Muscle layer of colon (tissue), 2 donors: Measurements from ENCODE around the gene LGALS3.
A peak's percentile ranks its signal among the peaks of the same experiment; 100 is the strongest.

Experiments
- H3K27ac ChIP-seq: one replicate; pipeline ENCODE4 v1.7.0; 2013; ENCODE audit warnings: low read depth, mild to moderate bottlenecking, low read length, moderate library complexity
- H3K27me3 ChIP-seq, 2 donors: one replicate each; pipeline ENCODE4 v1.7.0; 2013; ENCODE audit warnings: low read length in 2 of 2, mild to moderate bottlenecking in 2 of 2; ENCODE audit not compliant: insufficient read depth in 2 of 2, control insufficient read depth in 1 of 2
- H3K36me3 ChIP-seq: one replicate; pipeline ENCODE4 v1.7.0; 2013; ENCODE audit warnings: mild to moderate bottlenecking, low read length; ENCODE audit not compliant: insufficient read depth
- H3K4me1 ChIP-seq: one replicate; pipeline ENCODE4 v1.7.0; 2013; ENCODE audit warnings: mild to moderate bottlenecking, low read length; ENCODE audit not compliant: insufficient read depth
- H3K4me3 ChIP-seq, 2 donors: one replicate each; pipeline ENCODE4 v1.7.0; 2013; ENCODE audit warnings: low read length in 2 of 2, low read depth in 1 of 2, mild to moderate bottlenecking in 1 of 2, moderate library complexity in 1 of 2
- H3K9ac ChIP-seq: one replicate; pipeline ENCODE4 v1.7.0; 2013; ENCODE audit warnings: low read length
- H3K9me3 ChIP-seq: one replicate; pipeline ENCODE4 v1.7.0; 2013; ENCODE audit warnings: mild to moderate bottlenecking, low read length
- donor health status: abdominal sarcoma.
- donor health status: Adenocarcinoma of cecum.

Gene LGALS3

DNA sequence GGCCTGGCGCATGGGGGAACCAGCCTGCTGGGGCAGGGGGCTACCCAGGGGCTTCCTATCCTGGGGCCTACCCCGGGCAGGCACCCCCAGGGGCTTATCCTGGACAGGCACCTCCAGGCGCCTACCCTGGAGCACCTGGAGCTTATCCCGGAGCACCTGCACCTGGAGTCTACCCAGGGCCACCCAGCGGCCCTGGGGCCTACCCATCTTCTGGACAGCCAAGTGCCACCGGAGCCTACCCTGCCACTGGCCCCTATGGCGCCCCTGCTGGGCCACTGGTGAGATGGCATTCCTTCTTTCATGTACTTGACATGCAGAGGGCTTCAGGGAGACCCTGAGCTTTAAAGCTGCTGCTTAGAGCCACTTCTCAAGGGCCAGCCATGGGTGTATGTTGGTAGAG lies 9.0 kb downstream of the LGALS3 start:
- H3K36me3 ChIP-seq = peaks cover 44% of the 10 kb centered on the region
- H3K9me3 ChIP-seq = no peaks in the 10 kb centered on the region
- H3K27me3 ChIP-seq = no peaks in the 10 kb centered on the region
- H3K4me3 ChIP-seq = no peak overlapping the region
- H3K27ac ChIP-seq = peak overlapping the region; percentile 45
- no peak overlapping the region for H3K9ac ChIP-seq
- H3K4me1 ChIP-seq = peaks cover 25% of the 10 kb centered on the region

DNA sequence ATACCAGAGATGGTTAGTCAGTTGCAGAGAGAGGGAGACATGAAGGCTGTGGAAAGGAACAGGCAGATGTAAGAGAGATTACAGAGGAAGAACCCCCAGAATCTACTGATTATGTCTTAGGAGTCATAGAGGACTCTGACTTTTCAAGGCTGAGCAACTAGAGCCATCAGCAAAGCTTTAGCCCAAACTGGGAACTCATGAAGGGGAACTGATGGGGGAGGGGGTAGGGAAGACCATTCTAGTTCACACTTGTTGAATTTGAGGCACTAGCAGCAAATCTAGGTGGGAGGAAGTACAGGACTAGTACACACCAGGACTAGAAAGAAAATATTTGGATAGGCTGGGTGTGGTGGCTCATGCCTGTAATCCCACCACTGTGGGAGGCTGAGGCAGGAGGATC lies 10.1 kb downstream of the LGALS3 start:
- H3K4me3 ChIP-seq = no peak overlapping the region
- H3K27ac ChIP-seq = no peak overlapping the region
- no peaks in the 10 kb centered on the region for H3K9me3 ChIP-seq
- no peak overlapping the region for H3K9ac ChIP-seq
- H3K36me3 ChIP-seq = peaks cover 44% of the 10 kb centered on the region
- peaks cover 15% of the 10 kb centered on the region for H3K4me1 ChIP-seq
- no peaks in the 10 kb centered on the region for H3K27me3 ChIP-seq

- H3K27ac ChIP-seq = no peak overlapping the region
- no peak overlapping the region for H3K4me3 ChIP-seq
- no peak overlapping the region for H3K9ac ChIP-seq
- H3K4me1 ChIP-seq = peaks cover 13% of the 10 kb centered on the region
- peaks cover 48% of the 10 kb centered on the region for H3K36me3 ChIP-seq
- H3K27me3 ChIP-seq = no peaks in the 10 kb centered on the region
- no peaks in the 10 kb centered on the region for H3K9me3 ChIP-seq
Observed at GRCh38 chr14:55139696-55140509, 10.9 kb downstream of the LGALS3 start.

- H3K4me3 ChIP-seq = no peak overlapping the region
- no peak overlapping the region for H3K9ac ChIP-seq
- H3K9me3 ChIP-seq = no peaks in the 10 kb centered on the region
- H3K27me3 ChIP-seq = no peaks in the 10 kb centered on the region
- peaks cover 6% of the 10 kb centered on the region for H3K4me1 ChIP-seq
- no peak overlapping the region for H3K27ac ChIP-seq
- H3K36me3 ChIP-seq = peaks cover 62% of the 10 kb centered on the region
Observed at GRCh38 chr14:55141825-55142224, 12.8 kb downstream of the LGALS3 start.

- H3K27me3 ChIP-seq = no peaks in the 10 kb centered on the region
- H3K36me3 ChIP-seq = peaks cover 62% of the 10 kb centered on the region
- H3K4me3 ChIP-seq = no peak overlapping the region
- H3K27ac ChIP-seq = no peak overlapping the region
- H3K9me3 ChIP-seq = no peaks in the 10 kb centered on the region
- no peak overlapping the region for H3K9ac ChIP-seq
- H3K4me1 ChIP-seq = no peaks in the 10 kb centered on the region
Observed at GRCh38 chr14:55142466-55142865, 13.4 kb downstream of the LGALS3 start.

DNA sequence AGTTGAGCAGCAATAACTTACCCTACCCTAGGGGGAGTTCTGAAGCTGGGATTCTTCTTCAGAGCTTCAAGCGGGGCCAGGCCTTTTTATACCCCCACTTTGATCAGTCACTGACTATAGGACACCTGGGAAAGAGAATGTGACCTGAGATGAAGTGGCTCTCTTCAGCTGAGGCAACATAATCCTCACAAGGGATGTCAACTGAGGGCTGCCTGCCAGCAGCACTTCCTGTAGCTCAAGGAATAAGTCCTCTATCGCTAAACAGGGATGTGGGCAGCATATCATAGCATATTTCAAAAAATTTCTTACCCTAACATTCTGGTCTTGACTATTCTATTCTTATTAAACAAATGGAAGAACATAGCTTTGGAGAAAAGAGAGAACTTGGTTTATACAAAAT lies 17.4 kb downstream of the LGALS3 start:
- peaks cover 29% of the 10 kb centered on the region for H3K36me3 ChIP-seq
- H3K4me3 ChIP-seq = no peak overlapping the region
- no peak overlapping the region for H3K9ac ChIP-seq
- no peaks in the 10 kb centered on the region for H3K27me3 ChIP-seq
- H3K4me1 ChIP-seq = no peaks in the 10 kb centered on the region
- H3K9me3 ChIP-seq = no peaks in the 10 kb centered on the region
- no peak overlapping the region for H3K27ac ChIP-seq

DNA sequence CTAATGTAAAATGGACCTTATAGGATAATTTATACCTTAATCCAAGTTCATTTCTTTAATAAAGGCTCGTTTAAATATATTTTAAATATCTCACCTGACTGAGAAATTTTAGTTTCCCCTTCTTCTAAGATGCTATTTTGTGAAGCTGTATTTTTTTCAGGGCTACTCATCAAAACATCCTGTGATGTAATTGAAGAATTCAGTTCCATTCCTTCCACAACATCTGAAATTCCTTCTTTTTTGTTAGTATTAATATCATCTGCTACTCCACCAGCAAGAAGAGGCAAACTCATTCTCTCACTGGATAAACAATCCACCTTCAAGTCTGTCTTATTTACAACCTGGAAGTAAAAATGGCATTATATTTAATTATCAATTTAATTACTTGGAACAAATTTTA lies 22.5 kb downstream of the LGALS3 start:
- H3K4me1 ChIP-seq = no peaks in the 10 kb centered on the region
- peaks cover under 1% of the 10 kb centered on the region for H3K36me3 ChIP-seq

GRCh38 chr14:55152052-55152753 lies 23.2 kb downstream of the LGALS3 start:
- Histone ChIP-seq H3K27me3 (no peaks in the 10 kb centered on the region), H3K36me3 (no peaks in the 10 kb centered on the region), H3K27ac (no peak overlapping the region), H3K4me3 (no peak overlapping the region), H3K9me3 (no peaks in the 10 kb centered on the region), H3K9ac (no peak overlapping the region), H3K4me1 (no peaks in the 10 kb centered on the region)

More for the DNA sequence above, 22.5 kb downstream of the LGALS3 start:
- H3K4me3 ChIP-seq = no peak overlapping the region
- no peaks in the 10 kb centered on the region for H3K27me3 ChIP-seq
- no peaks in the 10 kb centered on the region for H3K9me3 ChIP-seq
- H3K27ac ChIP-seq = no peak overlapping the region
- no peak overlapping the region for H3K9ac ChIP-seq

DNA sequence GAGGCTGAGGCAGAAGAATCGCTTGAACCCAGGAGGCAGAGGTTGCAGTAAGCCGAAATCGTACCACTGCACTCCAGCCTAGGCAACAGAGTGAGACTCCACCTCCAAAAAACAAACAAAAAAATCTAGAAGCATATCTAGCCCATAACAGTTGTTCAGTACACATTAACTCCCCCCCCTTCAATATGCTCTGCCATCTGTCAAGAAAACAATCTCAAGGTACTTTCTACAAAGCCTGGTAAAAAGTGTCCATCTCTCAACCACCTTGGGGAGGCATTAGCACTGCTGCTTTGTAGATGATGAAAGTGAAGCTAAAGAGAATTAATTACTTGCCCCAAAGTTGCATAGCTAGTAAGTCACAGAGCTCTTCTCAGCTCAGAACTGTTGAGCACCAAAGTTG lies 24.9 kb downstream of the LGALS3 start:
- no peak overlapping the region for H3K27ac ChIP-seq
- no peaks in the 10 kb centered on the region for H3K4me1 ChIP-seq
- H3K4me3 ChIP-seq = no peak overlapping the region
- no peaks in the 10 kb centered on the region for H3K36me3 ChIP-seq
- H3K27me3 ChIP-seq = no peaks in the 10 kb centered on the region
- no peak overlapping the region for H3K9ac ChIP-seq
- no peaks in the 10 kb centered on the region for H3K9me3 ChIP-seq

- no peaks in the 10 kb centered on the region for H3K36me3 ChIP-seq
- H3K4me1 ChIP-seq = no peaks in the 10 kb centered on the region
- no peaks in the 10 kb centered on the region for H3K27me3 ChIP-seq
- no peak overlapping the region for H3K27ac ChIP-seq
- no peak overlapping the region for H3K4me3 ChIP-seq
- H3K9ac ChIP-seq = no peak overlapping the region
- no peaks in the 10 kb centered on the region for H3K9me3 ChIP-seq
Observed at GRCh38 chr14:55157080-55157479, 28.0 kb downstream of the LGALS3 start.

DNA sequence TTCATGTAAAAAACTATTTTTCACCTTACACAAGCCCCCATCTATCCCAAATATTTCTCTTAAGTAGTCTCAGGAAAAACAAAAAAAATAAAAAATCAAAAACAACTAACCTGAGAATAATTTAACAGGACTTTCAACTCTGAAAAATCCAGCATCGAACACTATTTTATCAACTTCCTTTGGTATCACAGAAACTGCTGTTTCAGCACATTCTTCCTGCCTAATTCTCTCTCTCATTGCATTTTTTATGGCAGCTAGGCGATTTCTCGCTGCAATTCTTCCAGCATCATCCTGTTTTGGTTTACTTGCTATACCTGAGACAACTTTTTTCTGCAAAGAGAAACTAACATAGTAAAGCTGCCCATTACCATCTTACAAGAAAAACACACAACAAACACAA lies 29.4 kb downstream of the LGALS3 start:
- Histone ChIP-seq H3K4me1 (no peaks in the 10 kb centered on the region), H3K4me3 (no peak overlapping the region), H3K9me3 (no peaks in the 10 kb centered on the region), H3K27ac (no peak overlapping the region), H3K36me3 (no peaks in the 10 kb centered on the region), H3K9ac (no peak overlapping the region), H3K27me3 (no peaks in the 10 kb centered on the region)

- H3K4me3 ChIP-seq = no peak overlapping the region
- H3K9me3 ChIP-seq = no peaks in the 10 kb centered on the region
- H3K36me3 ChIP-seq = no peaks in the 10 kb centered on the region
- no peaks in the 10 kb centered on the region for H3K27me3 ChIP-seq
- no peak overlapping the region for H3K27ac ChIP-seq
- no peaks in the 10 kb centered on the region for H3K4me1 ChIP-seq
- H3K9ac ChIP-seq = no peak overlapping the region
Observed at GRCh38 chr14:55160989-55161388, 31.9 kb downstream of the LGALS3 start.
